Right lobe of liver (tissue), 6 donors: Measurements from ENCODE around the gene MSANTD1. TPM values are rescaled to one million over a fixed set of nuclear protein-coding genes. Genes with fewer than 3 reads are reported as not detected.

Experiments
- ATAC-seq, 4 donors: fragments of 200-7000 bp; cut with Tn5 transposase; one replicate each; pipeline ENCODE4 v1.9.1; 2020; ENCODE audit warnings: mild to moderate bottlenecking in 4 of 4, moderate library complexity in 4 of 4
- DNase-seq, 3 donors: peaks; one replicate each; pipeline ENCODE4 v3.0.0-alpha.2; 2020
- H3K27ac ChIP-seq, 3 donors: fragments of 200-600 bp; one replicate each; pipeline ENCODE4 v1.8.0; 2022
- H3K27me3 ChIP-seq, 2 donors: fragments of 200-600 bp; one replicate each; pipeline ENCODE4 v1.8.0; 2022
- H3K36me3 ChIP-seq, 4 donors: fragments of 200-600 bp; sonication (generic) in 1 of 4; one replicate each; pipeline versions ENCODE4 v1.5.1 to v1.8.0; 2017 to 2022; ENCODE audit warnings: control low read depth in 1 of 4
- H3K4me1 ChIP-seq, 4 donors: fragments of 200-600 bp; sonication (generic) in 1 of 4; one replicate each; pipeline versions ENCODE4 v1.5.1 to v1.8.0; 2017 to 2022; ENCODE audit warnings: control low read depth in 1 of 4
- H3K4me3 ChIP-seq, 3 donors: fragments of 200-600 bp; one replicate each; pipeline ENCODE4 v1.8.0; 2022
- H3K9me3 ChIP-seq, 4 donors: fragments of 200-600 bp; sonication (generic) in 1 of 4; one replicate each; pipeline versions ENCODE4 v1.5.1 to v1.8.0; 2017 to 2022; ENCODE audit warnings: control low read depth in 1 of 4
- CTCF ChIP-seq, 4 donors: fragments of 200-600 bp in 3 of 4; fragments of 450-650 bp in 1 of 4; IDR thresholded peaks; one replicate each; pipeline versions ENCODE4 v1.5.1 to v1.8.0; 2016 to 2022; ENCODE audit warnings: antibody characterized with exemption in 4 of 4, mild to moderate bottlenecking in 2 of 4
- POLR2A ChIP-seq: fragments of 450-650 bp; IDR thresholded peaks from one replicate; pipeline ENCODE4 v1.6.1; 2017; ENCODE audit warnings: antibody characterized with exemption, mild to moderate bottlenecking
- WGBS: methylation state at CpG from one replicate; pipeline ENCODE4 v1.1.6; 2018; ENCODE audit warnings: low coverage, low lambda C conversion rate; ENCODE audit not compliant: insufficient coverage; ENCODE audit errors: missing lambda C conversion rate; 5-methylcytosine and 5-hydroxymethylcytosine counted together
- intact Hi-C, 2 donors: fragments of 100-400 bp; cut with DNase I; formaldehyde crosslinking; loops; one replicate each; pipeline versions ENCODE4 v1.11.2 to v1.14.1; 2022
- total RNA-seq, 6 experiments: library from RNA; depleted of rRNA in 2 of 6; stranded (reverse); fragments of >200 nt in 2 of 6; fragmentation: NEBNext Ultra II Directional in 3 of 6; extraction: Animal tissue kit (Norgen Biotek cat#: 25700) in 3 of 6; gene quantifications; one replicate each; pipeline versions ENCODE4 v1.1.0 to v1.2.4, GENCODE V29; 2016 to 2023
- donor health status: DM: no; HTN: yes; CAD: no.
- donor health status: DM: no; HTN: no; CAD: no.
- donor health status: DM: no; HTN: no; CAD: no.
- donor health status: DM: no; HTN: yes; CAD: no.
- donor health status: DM: no; HTN: yes; CAD: no.

The MSANTD1 gene
- total RNA-seq, 6 experiments from 2014 or later = 0.46 to 0.84 (median 0.64) TPM; not detected in 1

GRCh38 chr4:3271131-3271530 lies 22.2 kb downstream of the MSANTD1 start:
- Histone ChIP-seq H3K9me3 (no peaks in the 10 kb centered on the region), H3K36me3 (no peaks in the 10 kb centered on the region), H3K4me3 (no peak overlapping the region), H3K27me3 (no peaks in the 10 kb centered on the region), H3K27ac (no peak overlapping the region), H3K4me1 (no peaks in the 10 kb centered on the region)
- no peak for DNase-seq
- 64% methylated on average over 8 of the region's 14 CpGs for WGBS
- intact Hi-C loops = no loop called here
- no peak for TF ChIP-seq CTCF (IDR thresholded peaks at IDR 0.05)
- no peak for TF ChIP-seq POLR2A
- ATAC-seq = no peak

- H3K36me3 ChIP-seq = no peaks in the 10 kb centered on the region
- no peak for TF ChIP-seq POLR2A
- H3K9me3 ChIP-seq = no peaks in the 10 kb centered on the region
- DNase-seq (no peak), ATAC-seq (no peak)
- H3K4me3 ChIP-seq = no peak overlapping the region
- H3K27ac ChIP-seq = no peak overlapping the region
- no peaks in the 10 kb centered on the region for H3K4me1 ChIP-seq
- intact Hi-C loops = no loop called here
- no peaks in the 10 kb centered on the region for H3K27me3 ChIP-seq
- WGBS = 83% methylated on average over 4 of the region's 9 CpGs
Measured at GRCh38 chr4:3276986-3277385, 28.0 kb downstream of the MSANTD1 start.

- no peak overlapping the region for H3K27ac ChIP-seq
- WGBS = no CpG with 5 or more reads among the region's 3 CpGs
- DNase-seq (no peak), ATAC-seq (no peak)
- intact Hi-C loops = no loop called here
- no peaks in the 10 kb centered on the region for H3K27me3 ChIP-seq
- no peak for TF ChIP-seq POLR2A
- TF ChIP-seq CTCF (IDR thresholded peaks at IDR 0.05) = no peak
- H3K9me3 ChIP-seq = no peaks in the 10 kb centered on the region
- no peaks in the 10 kb centered on the region for H3K36me3 ChIP-seq
- no peak overlapping the region for H3K4me3 ChIP-seq
- no peaks in the 10 kb centered on the region for H3K4me1 ChIP-seq
Measured at GRCh38 chr4:3280466-3280865, 31.5 kb downstream of the MSANTD1 start.

- intact Hi-C loops = no loop called here
- Histone ChIP-seq H3K36me3 (no peaks in the 10 kb centered on the region), H3K4me1 (no peaks in the 10 kb centered on the region), H3K27me3 (no peaks in the 10 kb centered on the region), H3K9me3 (no peaks in the 10 kb centered on the region), H3K4me3 (no peak overlapping the region), H3K27ac (no peak overlapping the region)
- no peak for ATAC-seq
- 72% methylated on average over 5 of the region's 6 CpGs for WGBS
- TF ChIP-seq CTCF (IDR thresholded peaks at IDR 0.05) = no peak
- no peak for TF ChIP-seq POLR2A
- no peak for DNase-seq
Measured at GRCh38 chr4:3283483-3283882, 34.5 kb downstream of the MSANTD1 start.

GRCh38 chr4:3283916-3284315 lies 35.0 kb downstream of the MSANTD1 start:
- no peaks in the 10 kb centered on the region for H3K36me3 ChIP-seq
- no peaks in the 10 kb centered on the region for H3K4me1 ChIP-seq
- DNase-seq = peak in 1 of 3 donors; percentile 39
- no peak for TF ChIP-seq CTCF (IDR thresholded peaks at IDR 0.05)
- no peak for TF ChIP-seq POLR2A
- 68% methylated on average over 3 of the region's 13 CpGs for WGBS
- H3K9me3 ChIP-seq = no peaks in the 10 kb centered on the region
- no peak overlapping the region for H3K4me3 ChIP-seq
- H3K27ac ChIP-seq = no peak overlapping the region
- H3K27me3 ChIP-seq = no peaks in the 10 kb centered on the region
- peak in 1 of 4 donors; percentile 42 for ATAC-seq
- intact Hi-C loops = no loop called here
